Measurements from ENCODE around the gene IBTK. TPM values are rescaled to one million over a fixed set of nuclear protein-coding genes. Genes with fewer than 3 reads are reported as not detected.
"Not testable (repeated sequence)": the region's sequence is repeated elsewhere in the genome, so short reads cannot be mapped to it uniquely, and the experiment has no call there.

Gene IBTK
- total RNA-seq, 1 experiment from 2014 or later = 37.2 TPM

DNA sequence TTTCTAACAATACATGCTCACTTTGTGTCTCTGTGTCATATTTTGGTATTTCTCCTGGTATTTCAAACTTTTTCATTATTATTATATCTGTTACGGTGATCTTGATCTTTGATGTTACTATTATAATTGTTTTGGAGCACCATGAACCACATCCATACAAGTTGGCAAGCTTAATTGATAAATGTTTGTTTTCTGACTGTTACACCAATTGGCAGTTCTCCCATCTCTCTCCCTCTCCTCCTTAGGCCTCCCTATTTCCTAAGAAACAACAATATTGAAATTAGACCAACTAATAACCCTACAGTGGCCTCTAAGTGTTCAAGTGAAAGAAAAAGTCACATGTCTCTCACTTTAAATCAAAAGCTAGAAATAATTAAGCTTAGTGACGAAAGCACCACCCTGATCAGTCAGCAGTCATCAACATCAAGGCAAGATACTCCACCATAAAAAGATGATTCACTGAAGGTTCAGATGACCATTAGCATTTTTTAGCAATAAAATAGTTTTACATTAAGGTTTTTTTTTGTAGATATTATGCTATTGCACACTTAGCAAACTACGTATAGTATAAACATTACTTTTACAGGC is 61.5 kb downstream of the IBTK start:
- in situ Hi-C loops (cut with HindIII; ENCODE audit: low pct_unique_long_range_greater_than_20kb, low sequenced_read_pairs) = no loop called here
- peak; percentile 29 for DNase-seq (ENCODE audit: low read depth)

DNA sequence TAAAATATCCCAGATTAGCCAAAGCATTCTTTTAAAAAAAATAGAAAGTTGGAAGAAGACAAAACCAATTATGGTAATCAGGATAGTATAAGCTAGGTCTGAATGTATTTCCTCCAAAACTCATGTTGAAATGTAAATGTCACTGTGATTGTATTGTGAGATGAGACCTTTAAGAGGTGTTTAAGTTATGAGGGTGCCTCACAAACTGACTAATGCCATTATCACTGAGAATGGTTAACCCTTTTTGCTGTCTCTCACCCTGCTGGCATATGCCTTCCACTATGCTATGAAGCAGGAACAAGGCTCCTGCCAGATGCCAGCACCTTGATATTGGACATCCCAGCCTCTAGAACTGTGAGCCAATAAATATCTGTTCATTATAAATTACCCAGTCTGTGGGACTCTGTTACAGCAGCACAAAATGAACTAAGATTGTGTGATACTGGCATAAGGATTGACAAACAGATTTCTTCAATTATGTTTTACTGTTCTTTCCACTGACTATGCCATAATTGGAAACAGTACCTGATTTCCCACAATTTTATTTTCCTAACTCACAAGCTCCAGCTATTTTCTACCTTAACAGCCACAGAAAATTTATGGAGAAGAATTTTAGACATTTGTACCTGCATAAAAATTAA is 63.8 kb downstream of the IBTK start:
- no peak for DNase-seq (ENCODE audit: low read depth)
- in situ Hi-C loops (cut with HindIII; ENCODE audit: low pct_unique_long_range_greater_than_20kb, low sequenced_read_pairs) = no loop called here

DNA sequence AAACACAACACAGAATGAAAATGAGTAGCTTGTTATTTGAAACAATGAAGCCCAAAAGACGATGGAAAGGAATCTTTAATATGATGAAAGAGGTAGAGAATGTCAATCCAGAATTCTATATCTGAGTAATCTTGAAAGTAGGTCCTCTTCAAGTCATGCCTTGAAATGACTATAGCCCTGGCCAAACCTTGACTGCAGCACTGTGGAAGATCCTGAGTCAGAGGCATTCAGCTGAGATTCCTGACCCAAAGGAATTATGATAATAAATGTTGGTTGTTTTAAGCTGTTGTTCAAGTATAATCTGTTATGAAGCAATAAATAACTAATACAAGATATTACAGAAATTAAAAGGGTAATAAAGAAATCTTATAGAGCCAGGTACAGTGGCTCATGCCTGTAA is 64.8 kb downstream of the IBTK start:
- no peak for DNase-seq (ENCODE audit: low read depth)

DNA sequence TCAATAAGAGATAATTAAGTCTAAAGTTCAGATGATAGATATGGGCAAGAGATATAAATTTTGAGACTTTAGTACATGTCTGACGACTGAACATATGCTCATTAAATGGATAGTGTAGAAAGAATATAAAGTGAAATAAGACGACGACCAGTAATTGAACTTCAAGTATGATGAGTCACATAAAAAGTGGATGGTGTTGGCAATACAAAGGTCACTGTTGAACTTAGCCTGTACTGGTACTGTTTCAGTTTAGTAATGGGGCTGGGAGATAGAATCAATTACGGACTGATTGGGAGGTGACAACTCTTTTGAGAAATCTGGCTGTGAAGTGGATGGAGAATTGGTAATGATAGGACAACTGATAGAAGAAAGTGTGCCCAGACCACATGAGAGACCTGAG is 68.1 kb downstream of the IBTK start:
- in situ Hi-C loops (cut with HindIII; ENCODE audit: low pct_unique_long_range_greater_than_20kb, low sequenced_read_pairs) = no loop called here
- DNase-seq (ENCODE audit: low read depth) = no peak

More for the DNA sequence above, 64.8 kb downstream of the IBTK start:
- in situ Hi-C loops (cut with HindIII; ENCODE audit: low pct_unique_long_range_greater_than_20kb, low sequenced_read_pairs) = no loop called here

DNA sequence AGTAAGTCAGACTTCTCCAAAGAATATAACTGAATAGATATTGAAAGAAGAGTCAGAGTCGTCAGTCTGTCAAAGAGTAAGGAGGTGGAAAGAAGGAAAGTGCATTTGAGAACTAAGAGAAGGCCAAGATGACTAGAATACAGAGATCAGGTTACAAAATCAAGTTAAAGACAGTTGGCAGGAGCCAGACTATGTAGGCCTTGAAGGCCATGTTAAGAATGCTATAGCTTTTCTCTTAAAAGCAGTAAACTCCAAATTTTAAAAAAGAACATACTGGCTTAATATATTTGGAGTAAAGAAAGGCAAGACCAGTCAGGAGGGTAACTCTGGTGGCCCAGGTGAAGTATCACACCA is 68.8 kb downstream of the IBTK start:
- in situ Hi-C loops (cut with HindIII; ENCODE audit: low pct_unique_long_range_greater_than_20kb, low sequenced_read_pairs) = no loop called here

DNA sequence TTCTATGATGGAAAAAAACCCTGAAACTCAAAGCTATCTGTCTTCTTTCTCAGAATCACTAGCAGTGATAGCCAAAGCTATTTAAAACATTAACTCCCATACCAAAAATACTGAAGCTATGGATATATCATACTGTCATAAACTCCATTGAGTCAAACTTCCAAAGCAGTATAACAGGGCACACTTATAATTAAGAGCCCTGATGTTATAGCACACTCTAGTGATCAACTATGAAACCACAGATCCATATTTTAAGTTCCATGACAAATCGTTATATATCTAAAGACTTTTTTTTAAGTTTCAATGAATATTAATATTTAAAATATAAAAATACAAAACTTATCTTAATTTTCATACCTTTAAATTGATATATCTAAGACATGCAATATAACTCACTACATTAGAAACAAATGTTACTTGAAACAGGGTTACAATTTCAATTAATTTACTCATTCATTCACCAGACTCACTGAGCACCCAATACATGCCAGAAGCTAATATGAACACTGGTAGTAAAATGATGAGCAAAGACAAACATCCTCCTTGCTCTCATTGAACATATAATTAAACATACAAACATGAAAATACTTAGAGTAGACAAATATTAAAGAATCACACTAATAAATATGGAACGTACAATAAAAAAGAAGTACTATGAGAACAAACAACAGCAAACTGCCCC is 69.3 kb downstream of the IBTK start:
- in situ Hi-C loops (cut with HindIII; ENCODE audit: low pct_unique_long_range_greater_than_20kb, low sequenced_read_pairs) = no loop called here
- DNase-seq (ENCODE audit: low read depth) = no peak

More for the DNA sequence above, 68.8 kb downstream of the IBTK start:
- DNase-seq (ENCODE audit: low read depth) = no peak

DNA sequence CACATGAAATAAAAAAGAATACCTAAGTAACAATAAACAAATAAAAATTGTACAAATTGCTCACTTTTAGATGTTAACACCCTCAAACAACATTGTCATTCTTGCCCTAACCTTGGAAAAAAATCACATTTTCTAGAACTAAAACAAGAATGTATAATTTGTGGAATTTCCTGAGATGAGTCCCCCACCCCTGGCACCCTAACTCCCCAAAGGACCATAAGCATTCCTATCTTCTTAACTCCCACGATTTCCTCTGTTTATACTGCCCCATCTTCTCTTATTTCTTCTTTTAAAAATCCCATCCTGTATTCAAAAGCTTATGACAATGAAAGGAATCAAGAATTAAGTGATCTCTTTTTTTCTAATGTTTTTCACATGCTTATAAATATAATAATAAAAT is 70.9 kb downstream of the IBTK start:
- in situ Hi-C loops (cut with HindIII; ENCODE audit: low pct_unique_long_range_greater_than_20kb, low sequenced_read_pairs) = no loop called here
- DNase-seq (ENCODE audit: low read depth) = no peak

DNA sequence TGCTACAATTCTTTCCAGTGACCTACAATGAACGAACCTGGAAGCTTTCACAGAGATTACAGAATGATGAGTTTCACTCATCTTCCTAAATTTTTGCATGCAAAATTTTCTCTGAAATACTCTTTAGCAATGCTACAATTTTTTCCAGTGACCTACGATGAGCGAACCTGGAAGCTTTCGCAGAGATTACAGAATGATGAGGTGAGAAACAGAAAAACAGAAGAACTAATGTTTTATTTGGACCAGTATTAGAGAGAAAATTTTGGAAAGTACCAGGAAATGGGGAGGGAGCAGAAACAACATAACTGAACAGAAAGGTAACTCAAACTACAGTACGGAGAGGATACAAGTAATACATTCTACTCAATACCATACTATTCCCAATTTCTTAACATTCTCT is 75.0 kb downstream of the IBTK start:
- in situ Hi-C loops (cut with HindIII; ENCODE audit: low pct_unique_long_range_greater_than_20kb, low sequenced_read_pairs) = no loop called here
- DNase-seq (ENCODE audit: low read depth) = no peak

DNA sequence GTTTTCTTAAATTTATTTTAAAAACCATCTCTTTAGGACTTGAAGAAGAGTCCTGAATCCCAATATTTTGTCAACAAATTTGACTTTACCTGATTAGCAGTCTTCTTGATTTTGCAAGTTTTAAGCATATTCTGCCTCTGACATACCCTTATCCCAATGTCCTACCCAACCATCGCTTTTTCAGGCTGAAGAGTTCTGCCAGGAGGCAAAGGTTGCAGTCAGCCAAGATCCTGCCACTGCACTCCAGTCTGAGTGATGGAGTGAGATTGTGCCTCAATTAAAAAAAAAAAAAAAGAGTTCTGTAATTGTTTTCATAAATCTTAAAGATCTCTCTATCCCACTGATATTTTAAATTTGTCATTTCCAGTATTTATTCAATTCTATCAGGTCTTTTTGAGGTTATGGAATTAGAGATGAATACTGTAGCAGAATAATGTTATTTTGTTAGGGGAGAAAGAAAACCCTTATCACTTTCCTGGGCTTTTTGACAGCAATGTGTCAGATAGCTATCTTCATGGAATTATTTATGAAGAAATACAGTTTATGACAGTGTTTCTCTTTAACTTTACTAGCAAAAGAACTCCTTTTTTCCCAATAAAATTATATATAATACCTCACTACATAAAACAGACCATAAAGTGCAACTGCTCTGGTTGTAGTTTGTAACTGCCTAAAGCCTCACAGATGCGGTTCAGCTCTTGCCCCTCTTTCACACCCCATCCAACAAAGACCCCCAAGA is 78.2 kb downstream of the IBTK start:
- DNase-seq (ENCODE audit: low read depth) = no peak
- in situ Hi-C loops (cut with HindIII; ENCODE audit: low pct_unique_long_range_greater_than_20kb, low sequenced_read_pairs) = no loop called here

DNA sequence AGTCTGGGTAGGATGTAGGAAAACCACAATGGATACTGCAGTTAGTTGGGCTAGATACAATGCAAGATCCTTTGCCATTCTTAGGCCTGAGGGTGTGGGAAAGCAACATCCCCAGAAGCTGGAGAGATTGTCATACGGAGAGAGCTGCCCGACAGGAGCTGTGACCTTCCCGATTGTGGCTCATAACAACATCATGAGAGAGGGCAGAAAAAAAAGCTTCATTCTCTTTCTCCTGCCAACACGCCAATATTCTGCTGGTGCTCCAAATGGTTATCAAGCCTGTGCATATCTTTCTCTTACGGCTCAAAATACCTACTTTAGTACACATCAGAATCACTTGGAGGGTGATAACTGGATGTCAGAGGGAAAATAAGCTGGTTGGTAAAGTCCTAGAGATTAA is 81.1 kb downstream of the IBTK start:
- in situ Hi-C loops (cut with HindIII; ENCODE audit: low pct_unique_long_range_greater_than_20kb, low sequenced_read_pairs) = no loop called here

DNA sequence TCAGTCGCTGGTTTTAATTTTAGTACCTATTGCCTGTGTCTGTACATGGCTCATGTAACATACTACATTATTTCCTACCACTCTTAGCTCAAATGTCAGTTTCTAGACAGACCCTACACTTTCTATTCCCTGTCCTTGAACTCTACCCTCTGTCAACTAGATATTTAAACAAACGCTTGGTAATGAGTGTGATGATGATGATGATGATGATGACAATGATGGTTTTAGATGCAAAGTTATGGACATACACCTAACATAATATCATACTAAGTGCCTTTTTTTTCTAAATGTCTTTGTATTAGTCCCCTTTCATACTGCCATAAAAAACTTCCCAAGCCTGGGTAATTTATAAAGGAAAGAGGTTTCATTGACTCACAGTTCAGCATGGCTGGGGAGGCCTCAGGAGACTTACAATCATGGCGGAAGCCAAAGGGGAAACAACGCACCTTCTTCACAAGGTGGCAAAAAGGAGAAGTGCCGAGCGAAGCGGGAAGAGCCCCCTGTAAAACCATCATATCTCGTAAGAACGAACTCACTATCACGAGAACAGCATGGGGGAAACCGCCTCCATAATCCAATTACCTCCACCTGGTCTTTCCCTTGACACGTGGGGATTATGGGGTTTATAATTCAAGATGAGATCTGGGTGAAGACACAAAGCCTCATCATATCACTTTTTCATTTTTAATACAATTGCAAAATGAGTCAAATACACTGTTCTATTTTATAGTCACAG is 87.1 kb downstream of the IBTK start:
- DNase-seq (ENCODE audit: low read depth) = no peak
- in situ Hi-C loops (cut with HindIII; ENCODE audit: low pct_unique_long_range_greater_than_20kb, low sequenced_read_pairs) = no loop called here

More for the DNA sequence above, 81.1 kb downstream of the IBTK start:
- DNase-seq (ENCODE audit: low read depth) = no peak

DNA sequence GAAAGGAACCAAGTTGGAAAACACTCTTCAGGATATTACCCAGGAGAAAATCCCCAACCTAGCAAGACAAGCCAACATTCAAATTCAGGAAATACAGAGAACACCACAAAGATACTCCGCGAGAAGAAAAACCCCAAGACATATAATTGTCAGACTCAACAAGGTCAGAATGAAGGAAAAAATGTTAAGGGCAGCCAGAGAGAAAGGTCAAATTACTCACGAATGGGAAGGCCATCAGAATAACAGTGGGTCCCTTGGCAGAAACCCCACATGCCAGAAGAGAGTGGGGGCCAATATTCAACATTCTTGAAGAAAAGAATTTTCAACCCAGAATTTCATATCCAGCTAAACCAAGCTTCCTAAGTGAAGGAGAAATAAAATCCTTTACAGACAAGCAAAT is 94.8 kb downstream of the IBTK start:
- in situ Hi-C loops (cut with HindIII; ENCODE audit: low pct_unique_long_range_greater_than_20kb, low sequenced_read_pairs); DNase-seq (ENCODE audit: low read depth): not testable (repeated sequence)

DNA sequence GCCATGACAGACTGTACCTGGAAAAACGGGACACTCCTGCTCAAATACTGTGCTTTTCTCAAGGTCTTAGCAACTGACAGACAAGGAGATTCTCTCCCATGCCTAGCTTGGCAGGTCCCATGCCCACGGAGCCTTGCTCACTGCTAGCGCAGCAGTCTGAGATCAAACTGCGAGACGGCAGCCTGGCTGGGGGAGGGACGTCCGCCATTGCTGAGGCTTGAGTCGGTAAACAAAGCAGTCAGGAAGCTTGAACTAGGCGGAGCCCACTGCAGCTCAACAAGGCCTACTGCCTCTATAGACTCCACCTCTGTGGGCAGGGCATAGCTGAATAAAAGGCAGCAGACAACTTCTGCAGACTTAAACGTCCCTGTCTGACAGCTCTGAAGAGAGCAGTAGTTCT is 96.4 kb downstream of the IBTK start:
- DNase-seq (ENCODE audit: low read depth); in situ Hi-C loops (cut with HindIII; ENCODE audit: low pct_unique_long_range_greater_than_20kb, low sequenced_read_pairs): not testable (repeated sequence)

DNA sequence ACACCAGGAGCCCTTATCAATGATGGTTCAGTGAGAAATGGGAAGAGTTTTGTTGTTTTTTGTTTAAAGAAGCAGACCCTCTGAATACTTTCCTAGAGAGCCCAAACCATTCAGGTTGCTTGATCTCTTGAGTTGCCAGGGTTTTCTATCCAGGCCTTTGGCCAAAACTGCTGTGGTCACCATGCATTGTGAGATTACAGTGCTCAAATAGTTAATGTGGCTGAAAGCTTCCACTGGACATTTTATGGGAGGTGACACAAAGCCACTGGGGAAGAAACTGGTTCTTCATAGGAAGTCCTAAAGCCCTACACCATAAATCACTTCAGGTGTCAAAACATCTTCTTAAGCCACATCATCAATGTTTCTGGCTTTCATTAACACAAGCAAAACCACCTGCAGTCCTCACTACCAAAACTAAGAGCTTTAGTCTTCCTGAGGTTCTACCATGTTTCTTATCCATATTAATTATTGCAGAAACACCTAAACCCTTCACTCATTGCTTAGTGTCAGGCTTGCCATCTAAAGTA is 101.6 kb downstream of the IBTK start:
- in situ Hi-C loops (cut with HindIII; ENCODE audit: low pct_unique_long_range_greater_than_20kb, low sequenced_read_pairs) = no loop called here
- DNase-seq (ENCODE audit: low read depth) = no peak

DNA sequence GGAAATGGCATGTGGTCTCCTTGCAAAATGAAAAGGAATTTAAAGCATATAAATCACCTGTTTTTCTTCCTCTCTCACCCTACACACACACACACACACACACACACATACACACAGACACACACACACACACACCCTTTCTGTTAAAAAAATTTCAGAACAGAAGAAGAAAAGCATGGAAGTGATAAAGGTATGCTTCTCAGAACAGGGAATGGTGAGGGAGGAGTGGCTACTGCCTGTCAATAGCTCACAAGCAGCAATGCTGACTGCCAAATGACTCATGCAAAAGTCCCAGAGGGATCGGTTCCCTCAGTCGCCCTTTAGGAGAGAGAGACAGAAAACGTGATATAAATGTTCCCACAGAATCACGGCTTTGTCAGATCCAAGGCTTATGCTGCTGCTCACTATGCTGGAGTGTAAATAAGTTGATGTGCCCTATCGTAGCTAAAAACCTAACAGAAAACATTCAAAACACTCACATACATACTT is 102.6 kb downstream of the IBTK start:
- DNase-seq (ENCODE audit: low read depth) = peak; percentile 85
- in situ Hi-C loops (cut with HindIII; ENCODE audit: low pct_unique_long_range_greater_than_20kb, low sequenced_read_pairs) = no loop called here

DNA sequence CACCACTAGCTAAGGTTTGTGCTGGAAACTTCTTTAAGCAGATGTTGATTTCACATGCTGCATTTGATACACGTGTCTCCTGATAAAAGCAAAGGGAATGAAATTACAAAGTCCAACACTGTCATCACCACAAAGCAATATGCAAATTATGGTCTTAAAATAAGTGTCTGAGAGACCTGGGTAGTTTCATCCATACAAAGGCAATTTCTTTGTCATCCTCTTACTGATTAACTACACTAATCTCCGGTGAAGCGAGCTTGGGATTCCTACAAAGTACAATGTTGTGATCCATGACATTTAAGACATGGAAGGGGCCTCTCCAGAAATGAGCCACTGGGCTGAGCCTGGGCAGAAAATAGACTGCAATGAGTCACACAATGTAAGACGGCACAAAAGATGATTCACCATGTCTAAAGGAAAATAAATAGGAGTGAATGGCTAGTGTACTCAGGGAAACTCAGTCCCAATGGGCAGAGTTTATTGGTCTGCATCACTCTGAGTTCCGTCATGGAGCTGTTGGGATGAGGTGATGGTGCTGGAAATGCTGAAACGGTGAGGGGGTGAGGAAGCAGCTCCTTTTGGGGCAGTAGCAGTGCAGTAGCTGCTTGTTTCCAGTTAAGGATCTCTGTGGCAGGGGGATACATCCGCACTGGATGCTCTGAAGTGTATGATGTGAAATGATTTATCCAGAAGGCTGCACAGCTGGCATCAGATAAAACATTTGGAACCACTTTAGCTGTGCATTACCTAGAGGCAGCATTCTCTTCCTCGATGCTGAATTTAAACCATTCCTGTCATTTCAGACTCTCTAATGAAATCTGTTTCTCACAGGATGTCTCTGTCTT is 103.3 kb downstream of the IBTK start:
- peak; percentile 98 for DNase-seq (ENCODE audit: low read depth)

DNA sequence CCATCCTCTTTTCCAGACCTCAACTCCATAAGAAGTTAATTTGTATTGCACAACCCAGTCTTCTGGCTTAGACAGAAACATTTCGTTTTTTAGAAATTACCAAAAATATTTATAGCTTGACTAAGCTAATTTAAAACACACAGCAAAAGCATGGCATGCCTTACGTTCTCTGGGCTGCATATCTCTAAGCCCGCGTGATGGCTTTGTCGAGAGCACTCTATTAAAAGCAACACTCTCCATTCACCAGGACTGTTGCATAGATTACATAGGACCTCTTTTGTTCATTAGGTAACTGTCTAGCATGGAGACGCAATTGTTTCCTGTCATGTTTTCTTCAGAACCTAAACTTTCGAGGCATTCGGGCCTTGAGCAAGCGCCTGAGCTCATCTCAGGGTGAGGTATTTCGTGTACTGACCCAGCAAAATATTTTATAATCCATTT is 104.5 kb downstream of the IBTK start:
- no peak for DNase-seq (ENCODE audit: low read depth)
- in situ Hi-C loops (cut with HindIII; ENCODE audit: low pct_unique_long_range_greater_than_20kb, low sequenced_read_pairs) = no loop called here

More for the DNA sequence above, 103.3 kb downstream of the IBTK start:
- in situ Hi-C loops (cut with HindIII; ENCODE audit: low pct_unique_long_range_greater_than_20kb, low sequenced_read_pairs) = no loop called here
